ENCODE data around the gene SF3B6. TPM values are rescaled to one million over a fixed set of nuclear protein-coding genes. Genes with fewer than 3 reads are reported as not detected.

SF3B6 gene
- total and polyA plus RNA-seq, 9 of the 15 experiments (the other 6 are each of a cell fraction or from before 2014, with no cell fraction given), result 146 to 591 (median 295) TPM

DNA sequence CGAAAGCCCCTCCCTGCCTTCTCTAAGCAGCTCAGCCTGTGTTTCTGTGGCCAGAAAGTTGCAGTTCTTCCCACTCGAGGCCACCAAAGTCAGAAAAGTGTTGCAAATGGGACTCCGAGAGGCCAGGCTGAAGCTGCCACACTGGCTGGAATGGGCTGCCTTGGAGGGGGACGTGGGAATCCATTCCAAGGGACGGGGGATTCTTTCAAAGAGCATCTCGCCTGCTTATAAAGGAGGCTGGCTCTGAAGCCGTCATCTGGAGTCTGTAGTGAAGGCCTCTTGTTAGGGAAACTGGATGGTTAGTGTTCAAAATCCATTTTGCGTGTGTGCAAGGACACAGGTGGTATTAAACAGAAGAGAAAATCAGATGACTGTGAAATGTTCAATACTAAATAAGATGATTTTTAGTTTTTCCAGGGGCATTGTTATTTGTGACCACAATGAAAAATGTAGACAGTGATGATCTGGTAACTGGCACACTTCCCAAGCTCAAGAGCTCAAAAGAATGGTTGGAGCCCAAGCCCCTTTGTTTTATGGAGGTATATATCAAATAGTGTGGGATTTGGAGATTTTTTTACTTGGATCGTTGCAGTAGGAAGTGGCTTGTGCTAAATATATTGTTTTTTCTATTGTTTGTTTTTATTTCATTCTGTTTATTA, 47.9 kb upstream of the SF3B6 start (continued):
- TF ChIP-seq, protein P1, sequence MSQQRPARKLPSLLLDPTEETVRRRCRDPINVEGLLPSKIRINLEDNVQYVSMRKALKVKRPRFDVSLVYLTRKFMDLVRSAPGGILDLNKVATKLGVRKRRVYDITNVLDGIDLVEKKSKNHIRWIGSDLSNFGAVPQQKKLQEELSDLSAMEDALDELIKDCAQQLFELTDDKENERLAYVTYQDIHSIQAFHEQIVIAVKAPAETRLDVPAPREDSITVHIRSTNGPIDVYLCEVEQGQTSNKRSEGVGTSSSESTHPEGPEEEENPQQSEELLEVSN (IDR thresholded peaks at IDR 0.05; ENCODE audit: borderline replicate concordance in 1 of 2, extremely low read depth in 1 of 2, insufficient read depth in 1 of 2, insufficient read length in 1 of 2, low read depth in 1 of 2, low read length in 1 of 2, poor library complexity in 1 of 2, severe bottlenecking in 1 of 2), result peak in 1 of 2 experiments; percentile 9
- TF ChIP-seq, protein P2, sequence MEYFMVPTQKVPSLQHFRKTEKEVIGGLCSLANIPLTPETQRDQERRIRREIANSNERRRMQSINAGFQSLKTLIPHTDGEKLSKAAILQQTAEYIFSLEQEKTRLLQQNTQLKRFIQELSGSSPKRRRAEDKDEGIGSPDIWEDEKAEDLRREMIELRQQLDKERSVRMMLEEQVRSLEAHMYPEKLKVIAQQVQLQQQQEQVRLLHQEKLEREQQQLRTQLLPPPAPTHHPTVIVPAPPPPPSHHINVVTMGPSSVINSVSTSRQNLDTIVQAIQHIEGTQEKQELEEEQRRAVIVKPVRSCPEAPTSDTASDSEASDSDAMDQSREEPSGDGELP (CRISPR knock-in tag; IDR thresholded peaks at IDR 0.05; ENCODE audit: borderline replicate concordance), result peak; percentile 23; the same call in 1 of the 2 replicates
- TF ChIP-seq FOXK2 (conservative IDR thresholded peaks at IDR 0.05 in 1 of 2, IDR thresholded peaks at IDR 0.05 in 1 of 2; ENCODE audit: low read depth in 2 of 2) (0 out of 4 replicates have a peak, but pooled peaks of 1 of the 2 experiments have one; percentile 15), CHCHD3 (CRISPR knock-in tag; IDR thresholded peaks at IDR 0.05) (no peak)
- TF ChIP-seq, protein P3, sequence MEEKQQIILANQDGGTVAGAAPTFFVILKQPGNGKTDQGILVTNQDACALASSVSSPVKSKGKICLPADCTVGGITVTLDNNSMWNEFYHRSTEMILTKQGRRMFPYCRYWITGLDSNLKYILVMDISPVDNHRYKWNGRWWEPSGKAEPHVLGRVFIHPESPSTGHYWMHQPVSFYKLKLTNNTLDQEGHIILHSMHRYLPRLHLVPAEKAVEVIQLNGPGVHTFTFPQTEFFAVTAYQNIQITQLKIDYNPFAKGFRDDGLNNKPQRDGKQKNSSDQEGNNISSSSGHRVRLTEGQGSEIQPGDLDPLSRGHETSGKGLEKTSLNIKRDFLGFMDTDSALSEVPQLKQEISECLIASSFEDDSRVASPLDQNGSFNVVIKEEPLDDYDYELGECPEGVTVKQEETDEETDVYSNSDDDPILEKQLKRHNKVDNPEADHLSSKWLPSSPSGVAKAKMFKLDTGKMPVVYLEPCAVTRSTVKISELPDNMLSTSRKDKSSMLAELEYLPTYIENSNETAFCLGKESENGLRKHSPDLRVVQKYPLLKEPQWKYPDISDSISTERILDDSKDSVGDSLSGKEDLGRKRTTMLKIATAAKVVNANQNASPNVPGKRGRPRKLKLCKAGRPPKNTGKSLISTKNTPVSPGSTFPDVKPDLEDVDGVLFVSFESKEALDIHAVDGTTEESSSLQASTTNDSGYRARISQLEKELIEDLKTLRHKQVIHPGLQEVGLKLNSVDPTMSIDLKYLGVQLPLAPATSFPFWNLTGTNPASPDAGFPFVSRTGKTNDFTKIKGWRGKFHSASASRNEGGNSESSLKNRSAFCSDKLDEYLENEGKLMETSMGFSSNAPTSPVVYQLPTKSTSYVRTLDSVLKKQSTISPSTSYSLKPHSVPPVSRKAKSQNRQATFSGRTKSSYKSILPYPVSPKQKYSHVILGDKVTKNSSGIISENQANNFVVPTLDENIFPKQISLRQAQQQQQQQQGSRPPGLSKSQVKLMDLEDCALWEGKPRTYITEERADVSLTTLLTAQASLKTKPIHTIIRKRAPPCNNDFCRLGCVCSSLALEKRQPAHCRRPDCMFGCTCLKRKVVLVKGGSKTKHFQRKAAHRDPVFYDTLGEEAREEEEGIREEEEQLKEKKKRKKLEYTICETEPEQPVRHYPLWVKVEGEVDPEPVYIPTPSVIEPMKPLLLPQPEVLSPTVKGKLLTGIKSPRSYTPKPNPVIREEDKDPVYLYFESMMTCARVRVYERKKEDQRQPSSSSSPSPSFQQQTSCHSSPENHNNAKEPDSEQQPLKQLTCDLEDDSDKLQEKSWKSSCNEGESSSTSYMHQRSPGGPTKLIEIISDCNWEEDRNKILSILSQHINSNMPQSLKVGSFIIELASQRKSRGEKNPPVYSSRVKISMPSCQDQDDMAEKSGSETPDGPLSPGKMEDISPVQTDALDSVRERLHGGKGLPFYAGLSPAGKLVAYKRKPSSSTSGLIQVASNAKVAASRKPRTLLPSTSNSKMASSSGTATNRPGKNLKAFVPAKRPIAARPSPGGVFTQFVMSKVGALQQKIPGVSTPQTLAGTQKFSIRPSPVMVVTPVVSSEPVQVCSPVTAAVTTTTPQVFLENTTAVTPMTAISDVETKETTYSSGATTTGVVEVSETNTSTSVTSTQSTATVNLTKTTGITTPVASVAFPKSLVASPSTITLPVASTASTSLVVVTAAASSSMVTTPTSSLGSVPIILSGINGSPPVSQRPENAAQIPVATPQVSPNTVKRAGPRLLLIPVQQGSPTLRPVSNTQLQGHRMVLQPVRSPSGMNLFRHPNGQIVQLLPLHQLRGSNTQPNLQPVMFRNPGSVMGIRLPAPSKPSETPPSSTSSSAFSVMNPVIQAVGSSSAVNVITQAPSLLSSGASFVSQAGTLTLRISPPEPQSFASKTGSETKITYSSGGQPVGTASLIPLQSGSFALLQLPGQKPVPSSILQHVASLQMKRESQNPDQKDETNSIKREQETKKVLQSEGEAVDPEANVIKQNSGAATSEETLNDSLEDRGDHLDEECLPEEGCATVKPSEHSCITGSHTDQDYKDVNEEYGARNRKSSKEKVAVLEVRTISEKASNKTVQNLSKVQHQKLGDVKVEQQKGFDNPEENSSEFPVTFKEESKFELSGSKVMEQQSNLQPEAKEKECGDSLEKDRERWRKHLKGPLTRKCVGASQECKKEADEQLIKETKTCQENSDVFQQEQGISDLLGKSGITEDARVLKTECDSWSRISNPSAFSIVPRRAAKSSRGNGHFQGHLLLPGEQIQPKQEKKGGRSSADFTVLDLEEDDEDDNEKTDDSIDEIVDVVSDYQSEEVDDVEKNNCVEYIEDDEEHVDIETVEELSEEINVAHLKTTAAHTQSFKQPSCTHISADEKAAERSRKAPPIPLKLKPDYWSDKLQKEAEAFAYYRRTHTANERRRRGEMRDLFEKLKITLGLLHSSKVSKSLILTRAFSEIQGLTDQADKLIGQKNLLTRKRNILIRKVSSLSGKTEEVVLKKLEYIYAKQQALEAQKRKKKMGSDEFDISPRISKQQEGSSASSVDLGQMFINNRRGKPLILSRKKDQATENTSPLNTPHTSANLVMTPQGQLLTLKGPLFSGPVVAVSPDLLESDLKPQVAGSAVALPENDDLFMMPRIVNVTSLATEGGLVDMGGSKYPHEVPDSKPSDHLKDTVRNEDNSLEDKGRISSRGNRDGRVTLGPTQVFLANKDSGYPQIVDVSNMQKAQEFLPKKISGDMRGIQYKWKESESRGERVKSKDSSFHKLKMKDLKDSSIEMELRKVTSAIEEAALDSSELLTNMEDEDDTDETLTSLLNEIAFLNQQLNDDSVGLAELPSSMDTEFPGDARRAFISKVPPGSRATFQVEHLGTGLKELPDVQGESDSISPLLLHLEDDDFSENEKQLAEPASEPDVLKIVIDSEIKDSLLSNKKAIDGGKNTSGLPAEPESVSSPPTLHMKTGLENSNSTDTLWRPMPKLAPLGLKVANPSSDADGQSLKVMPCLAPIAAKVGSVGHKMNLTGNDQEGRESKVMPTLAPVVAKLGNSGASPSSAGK (IDR thresholded peaks at IDR 0.05), result peak; percentile 58

Measured in K562 (cell line).